ENCODE results near the gene PPP1R1C.
A peak's percentile ranks its signal among the peaks of the same experiment; 100 is the strongest.
"Not testable (repeated sequence)": the region's sequence is repeated elsewhere in the genome, so short reads cannot be mapped to it uniquely, and the experiment has no call there.

PPP1R1C gene

GRCh38 chr2:181947273-181947672, 38.4 kb upstream of the PPP1R1C start:
- TF ChIP-seq CTCF (conservative IDR thresholded peaks at IDR 0.05; ENCODE audit: low read depth, low read length), result no peak
- no peak for DNase-seq (ENCODE audit: low read depth)
- no peak overlapping the region for H3K4me3 ChIP-seq (ENCODE audit: low read depth, low read length)

DNA sequence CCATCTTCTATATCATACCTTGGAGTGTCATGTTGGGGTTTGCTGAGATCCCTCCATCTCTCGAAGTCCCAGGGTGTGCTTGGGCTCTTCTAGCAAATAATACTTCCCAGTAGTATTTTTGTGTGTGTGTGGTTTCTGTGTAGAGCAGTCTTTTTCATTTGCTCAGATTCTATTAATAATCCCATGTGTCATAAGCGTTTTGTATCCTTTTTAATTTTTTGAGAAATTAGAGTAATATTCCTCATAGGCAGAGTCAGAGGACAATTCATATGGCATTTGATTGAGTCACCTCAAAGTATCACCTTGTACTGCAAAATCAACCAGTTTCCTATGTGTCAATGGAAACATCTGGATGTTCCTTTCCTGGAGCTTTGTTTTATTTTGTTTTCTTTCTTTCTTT, 37.4 kb upstream of the PPP1R1C start:
- TF ChIP-seq CTCF (conservative IDR thresholded peaks at IDR 0.05; ENCODE audit: low read depth, low read length), result no peak
- DNase-seq (ENCODE audit: low read depth), result no peak
- H3K4me3 ChIP-seq (ENCODE audit: low read depth, low read length), result no peak overlapping the region

DNA sequence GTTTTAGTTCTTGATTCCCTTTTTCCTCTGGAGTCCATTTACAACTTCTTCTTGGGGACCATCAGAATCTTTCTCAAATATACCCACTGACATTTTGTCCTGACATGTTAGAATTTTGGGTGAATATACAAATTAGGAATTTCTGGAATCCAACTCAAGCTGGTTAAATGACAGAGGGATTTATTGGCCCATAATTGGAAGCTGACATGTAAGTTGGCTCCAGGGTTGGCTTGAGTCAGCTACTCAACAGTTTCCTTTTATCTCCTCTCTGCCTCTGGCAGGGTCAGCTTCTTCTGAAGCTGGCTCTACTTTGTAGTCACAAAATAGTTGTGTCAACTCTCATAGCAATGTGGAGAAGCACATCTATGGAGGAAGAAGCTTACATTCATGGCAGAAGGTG, 36.6 kb upstream of the PPP1R1C start:
- no peak for TF ChIP-seq CTCF (conservative IDR thresholded peaks at IDR 0.05; ENCODE audit: low read depth, low read length)
- peak; percentile 11 for DNase-seq (ENCODE audit: low read depth)
- no peak overlapping the region for H3K4me3 ChIP-seq (ENCODE audit: low read depth, low read length)

GRCh38 chr2:181952404-181953226, 33.0 kb upstream of the PPP1R1C start:
- no peak for DNase-seq (ENCODE audit: low read depth)
- H3K4me3 ChIP-seq (ENCODE audit: low read depth, low read length), result no peak overlapping the region
- no peak for TF ChIP-seq CTCF (conservative IDR thresholded peaks at IDR 0.05; ENCODE audit: low read depth, low read length)

DNA sequence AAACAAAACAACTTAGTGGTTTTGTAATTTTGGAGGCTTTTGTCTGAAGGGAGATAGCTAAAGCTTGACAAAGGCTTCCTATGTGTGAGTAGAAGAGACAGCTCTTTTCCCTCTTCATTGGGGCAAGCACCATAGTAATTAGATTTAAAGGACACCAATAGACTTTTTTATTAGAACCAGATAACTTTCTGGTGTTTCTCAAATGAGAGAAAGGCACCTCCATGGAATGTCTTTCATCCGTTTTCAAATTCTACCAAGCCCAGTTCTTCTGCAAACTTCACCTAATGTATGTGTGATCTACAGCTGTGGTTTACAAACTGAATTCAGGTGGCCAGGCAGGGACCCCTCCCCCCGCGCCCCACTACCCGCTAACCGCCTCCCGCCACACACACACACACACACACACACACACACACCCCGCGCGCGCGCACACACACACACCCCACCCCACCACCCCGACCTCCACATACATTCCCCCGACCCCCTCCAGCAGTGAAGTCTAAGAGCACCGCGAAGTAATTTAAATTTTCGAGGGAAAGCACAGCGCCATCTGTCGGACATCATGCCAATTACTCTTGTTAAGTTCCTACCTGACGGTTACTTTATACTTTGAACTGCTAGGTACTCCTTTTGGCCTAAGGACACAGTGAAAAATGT, 31.6 kb upstream of the PPP1R1C start:
- TF ChIP-seq CTCF (conservative IDR thresholded peaks at IDR 0.05; ENCODE audit: low read depth, low read length), result peak; percentile 77
- DNase-seq (ENCODE audit: low read depth), result peak; percentile 84
- H3K4me3 ChIP-seq (ENCODE audit: low read depth, low read length), result peak overlapping the region; percentile 48

DNA sequence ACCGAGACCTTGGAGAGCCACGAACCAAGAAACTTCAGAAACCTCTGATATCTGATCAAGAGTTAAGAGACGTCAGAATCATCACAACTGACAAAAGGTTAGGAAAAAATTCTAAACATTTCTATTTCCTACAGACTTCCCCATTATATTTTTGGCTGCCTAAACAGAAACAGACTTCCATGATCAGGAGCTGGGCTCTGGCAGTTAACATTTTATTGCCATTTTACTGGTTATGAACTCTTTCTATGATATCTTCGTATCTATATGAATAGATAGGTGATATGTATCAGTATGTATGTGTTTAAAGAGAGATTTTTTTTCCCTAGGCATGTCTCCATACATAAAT, 31.1 kb upstream of the PPP1R1C start:
- no peak for TF ChIP-seq CTCF (conservative IDR thresholded peaks at IDR 0.05; ENCODE audit: low read depth, low read length)
- H3K4me3 ChIP-seq (ENCODE audit: low read depth, low read length), result peak overlapping the region; percentile 48
- no peak for DNase-seq (ENCODE audit: low read depth)

GRCh38 chr2:181955010-181955409, 30.6 kb upstream of the PPP1R1C start:
- peak; percentile 84 for DNase-seq (ENCODE audit: low read depth)
- H3K4me3 ChIP-seq (ENCODE audit: low read depth, low read length), result no peak overlapping the region

DNA sequence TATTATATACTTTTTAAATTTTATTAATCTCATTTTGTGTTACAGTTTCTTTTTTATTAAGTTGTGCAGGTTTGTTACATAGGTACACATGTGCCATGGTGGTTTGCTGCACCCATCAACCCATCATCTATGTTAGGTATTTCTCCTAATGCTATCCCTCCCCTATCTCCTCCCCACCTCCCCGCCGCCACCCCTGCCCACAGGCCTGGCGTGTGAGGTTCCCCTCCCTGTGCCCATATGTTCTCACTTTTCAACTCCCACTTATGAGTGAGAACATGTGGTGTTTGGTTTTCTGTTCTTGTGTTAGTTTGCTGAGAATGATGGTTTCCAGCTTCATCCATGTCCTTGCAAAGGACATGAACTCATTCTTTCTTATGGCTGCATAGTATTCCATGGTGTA, 29.8 kb upstream of the PPP1R1C start:
- DNase-seq (ENCODE audit: low read depth); H3K4me3 ChIP-seq (ENCODE audit: low read depth, low read length): not testable (repeated sequence)

More at GRCh38 chr2:181955010-181955409, 30.6 kb upstream of the PPP1R1C start:
- TF ChIP-seq CTCF (conservative IDR thresholded peaks at IDR 0.05; ENCODE audit: low read depth, low read length), result no peak
